ENCODE measurements around the gene SGSH. TPM values are rescaled to one million over a fixed set of nuclear protein-coding genes. Genes with fewer than 3 reads are reported as not detected.

The SGSH gene
- total RNA-seq, 1 experiment from 2014 or later: 13.6 TPM

- Histone ChIP-seq H3K27me3 (ENCODE audit: low read length) (no peaks in the 10 kb centered on the region), H3K4me2 (ENCODE audit: low read depth, low read length, poor library complexity, severe bottlenecking) (no peak overlapping the region), H4K20me1 (ENCODE audit: insufficient read depth, low read depth, low read length) (no peaks in the 10 kb centered on the region), H2AFZ (ENCODE audit: low read length) (no peak overlapping the region), H3K9me2 (replicated peaks; ENCODE audit: insufficient read depth, low read length) (no peaks in the 10 kb centered on the region), H3K9ac (ENCODE audit: low read length) (no peak overlapping the region), H3K4me1 (ENCODE audit: low read length) (no peaks in the 10 kb centered on the region), H3K79me2 (ENCODE audit: low read length) (no peaks in the 10 kb centered on the region), H3K27ac (ENCODE audit: low read length) (no peak overlapping the region), H3K9me3 (ENCODE audit: low read length) (no peaks in the 10 kb centered on the region), H3K36me3 (ENCODE audit: insufficient read depth, low read length) (no peaks in the 10 kb centered on the region), H3K4me3 (ENCODE audit: low read length) (no peak overlapping the region)
- DNase-seq: no peak
Observed at GRCh38 chr17:80187090-80187489, 33.0 kb downstream of the SGSH start.

DNA sequence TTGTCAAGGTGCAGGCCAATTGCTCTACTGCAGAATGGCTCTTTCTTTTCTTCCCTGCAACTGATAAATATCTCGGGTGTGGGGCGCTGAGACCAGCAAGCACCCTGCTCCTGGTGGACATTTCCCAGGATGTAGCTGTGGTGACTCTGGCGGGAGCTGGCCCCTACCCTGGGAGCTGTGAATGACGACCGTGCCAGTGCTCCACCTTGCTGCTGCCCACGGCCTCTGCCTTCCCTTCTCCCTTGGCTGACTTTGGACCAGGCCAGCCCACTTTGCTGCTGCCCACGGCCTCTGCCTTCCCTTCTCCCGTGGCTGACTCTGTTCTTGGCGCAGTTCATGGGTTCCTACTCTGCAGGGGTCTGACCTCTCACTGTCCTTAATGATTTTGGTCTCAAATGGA is 34.2 kb downstream of the SGSH start:
- H3K36me3 ChIP-seq (ENCODE audit: insufficient read depth, low read length): no peaks in the 10 kb centered on the region
- no peak overlapping the region for H3K4me3 ChIP-seq (ENCODE audit: low read length)
- H3K27ac ChIP-seq (ENCODE audit: low read length): no peak overlapping the region
- no peak overlapping the region for H3K9ac ChIP-seq (ENCODE audit: low read length)
- no peaks in the 10 kb centered on the region for H3K9me2 ChIP-seq (replicated peaks; ENCODE audit: insufficient read depth, low read length)
- DNase-seq: no peak
- no peaks in the 10 kb centered on the region for H3K4me1 ChIP-seq (ENCODE audit: low read length)
- H4K20me1 ChIP-seq (ENCODE audit: insufficient read depth, low read depth, low read length): no peaks in the 10 kb centered on the region; the same call in 1 of the 2 replicates
- no peak overlapping the region for H2AFZ ChIP-seq (ENCODE audit: low read length)
- H3K4me2 ChIP-seq (ENCODE audit: low read depth, low read length, poor library complexity, severe bottlenecking): no peak overlapping the region
- H3K9me3 ChIP-seq (ENCODE audit: low read length): no peaks in the 10 kb centered on the region
- no peaks in the 10 kb centered on the region for H3K79me2 ChIP-seq (ENCODE audit: low read length)
- H3K27me3 ChIP-seq (ENCODE audit: low read length): no peaks in the 10 kb centered on the region

DNA sequence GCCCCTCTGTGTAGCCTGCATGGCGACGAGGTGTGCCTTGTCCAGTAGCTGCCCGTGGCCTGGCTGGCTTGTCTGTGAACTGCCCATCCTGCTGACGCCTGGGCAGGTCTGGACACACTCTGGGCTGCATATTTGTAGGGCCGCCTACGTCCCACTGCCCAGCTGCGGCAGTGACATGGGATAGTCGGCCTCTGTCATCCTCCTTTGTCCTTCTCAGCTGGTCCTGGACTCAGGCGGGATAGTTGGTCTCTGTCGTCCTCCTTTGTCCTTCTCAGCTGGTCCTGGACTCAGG is 35.8 kb downstream of the SGSH start:
- Histone ChIP-seq H3K27me3 (ENCODE audit: low read length) (no peaks in the 10 kb centered on the region), H3K9me3 (ENCODE audit: low read length) (no peaks in the 10 kb centered on the region), H3K36me3 (ENCODE audit: insufficient read depth, low read length) (no peaks in the 10 kb centered on the region), H3K79me2 (ENCODE audit: low read length) (no peaks in the 10 kb centered on the region), H3K9ac (ENCODE audit: low read length) (no peak overlapping the region), H4K20me1 (ENCODE audit: insufficient read depth, low read depth, low read length) (no peaks in the 10 kb centered on the region; the same call in 1 of the 2 replicates), H3K4me2 (ENCODE audit: low read depth, low read length, poor library complexity, severe bottlenecking) (no peak overlapping the region), H3K4me1 (ENCODE audit: low read length) (no peaks in the 10 kb centered on the region), H3K27ac (ENCODE audit: low read length) (no peak overlapping the region), H2AFZ (ENCODE audit: low read length) (no peak overlapping the region), H3K9me2 (replicated peaks; ENCODE audit: insufficient read depth, low read length) (no peaks in the 10 kb centered on the region), H3K4me3 (ENCODE audit: low read length) (no peak overlapping the region)
- no peak for DNase-seq

- H3K36me3 ChIP-seq (ENCODE audit: insufficient read depth, low read length): no peaks in the 10 kb centered on the region
- no peak overlapping the region for H3K4me2 ChIP-seq (ENCODE audit: low read depth, low read length, poor library complexity, severe bottlenecking)
- no peak overlapping the region for H3K9ac ChIP-seq (ENCODE audit: low read length)
- no peaks in the 10 kb centered on the region for H3K9me2 ChIP-seq (replicated peaks; ENCODE audit: insufficient read depth, low read length)
- H3K4me3 ChIP-seq (ENCODE audit: low read length): no peak overlapping the region
- H3K79me2 ChIP-seq (ENCODE audit: low read length): no peaks in the 10 kb centered on the region
- H3K4me1 ChIP-seq (ENCODE audit: low read length): no peaks in the 10 kb centered on the region
- no peaks in the 10 kb centered on the region for H3K9me3 ChIP-seq (ENCODE audit: low read length)
- H4K20me1 ChIP-seq (ENCODE audit: insufficient read depth, low read depth, low read length): no peaks in the 10 kb centered on the region; the same call in 1 of the 2 replicates
- H3K27me3 ChIP-seq (ENCODE audit: low read length): no peaks in the 10 kb centered on the region
- H2AFZ ChIP-seq (ENCODE audit: low read length): no peak overlapping the region
- DNase-seq: no peak
- no peak overlapping the region for H3K27ac ChIP-seq (ENCODE audit: low read length)
Observed at GRCh38 chr17:80183581-80184422, 36.3 kb downstream of the SGSH start.

DNA sequence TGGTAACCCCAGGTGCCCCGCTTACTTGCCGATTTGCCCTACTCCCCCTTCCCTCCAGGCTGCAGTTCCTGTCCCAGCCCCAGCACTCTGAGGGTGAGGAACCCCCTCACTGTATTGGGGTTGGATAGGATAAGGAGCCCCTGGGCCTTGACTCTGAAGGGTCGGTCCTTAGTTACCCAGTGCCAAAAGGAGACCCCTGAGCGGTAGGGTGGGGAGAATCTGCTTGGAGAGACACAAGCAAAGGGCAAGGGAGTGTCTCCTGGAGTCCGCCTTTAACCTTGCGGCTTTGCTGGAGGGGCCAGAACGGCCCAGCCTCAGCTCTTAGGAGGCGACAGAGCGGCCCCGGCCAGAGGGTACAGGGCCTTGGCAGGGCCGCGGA is 37.3 kb downstream of the SGSH start:
- no peak overlapping the region for H3K4me3 ChIP-seq (ENCODE audit: low read length)
- no peak overlapping the region for H3K4me2 ChIP-seq (ENCODE audit: low read depth, low read length, poor library complexity, severe bottlenecking)
- no peak overlapping the region for H3K9ac ChIP-seq (ENCODE audit: low read length)
- H3K79me2 ChIP-seq (ENCODE audit: low read length): no peaks in the 10 kb centered on the region
- no peaks in the 10 kb centered on the region for H3K4me1 ChIP-seq (ENCODE audit: low read length)
- no peaks in the 10 kb centered on the region for H3K9me3 ChIP-seq (ENCODE audit: low read length)
- no peak overlapping the region for H3K27ac ChIP-seq (ENCODE audit: low read length)
- DNase-seq: no peak
- H3K36me3 ChIP-seq (ENCODE audit: insufficient read depth, low read length): no peaks in the 10 kb centered on the region
- no peaks in the 10 kb centered on the region; the same call in 1 of the 2 replicates for H4K20me1 ChIP-seq (ENCODE audit: insufficient read depth, low read depth, low read length)
- no peaks in the 10 kb centered on the region for H3K9me2 ChIP-seq (replicated peaks; ENCODE audit: insufficient read depth, low read length)
- no peaks in the 10 kb centered on the region for H3K27me3 ChIP-seq (ENCODE audit: low read length)
- H2AFZ ChIP-seq (ENCODE audit: low read length): no peak overlapping the region

GRCh38 chr17:80182118-80182844 is 37.9 kb downstream of the SGSH start:
- Histone ChIP-seq H3K27ac (ENCODE audit: low read length) (no peak overlapping the region), H3K79me2 (ENCODE audit: low read length) (no peaks in the 10 kb centered on the region), H2AFZ (ENCODE audit: low read length) (no peak overlapping the region), H3K9me2 (replicated peaks; ENCODE audit: insufficient read depth, low read length) (no peaks in the 10 kb centered on the region), H3K36me3 (ENCODE audit: insufficient read depth, low read length) (no peaks in the 10 kb centered on the region), H3K4me2 (ENCODE audit: low read depth, low read length, poor library complexity, severe bottlenecking) (no peak overlapping the region), H3K9me3 (ENCODE audit: low read length) (no peaks in the 10 kb centered on the region), H3K4me1 (ENCODE audit: low read length) (no peaks in the 10 kb centered on the region), H3K9ac (ENCODE audit: low read length) (no peak overlapping the region), H4K20me1 (ENCODE audit: insufficient read depth, low read depth, low read length) (no peaks in the 10 kb centered on the region; the same call in 1 of the 2 replicates), H3K27me3 (ENCODE audit: low read length) (no peaks in the 10 kb centered on the region), H3K4me3 (ENCODE audit: low read length) (no peak overlapping the region)
- DNase-seq: no peak

GRCh38 chr17:80181431-80181830 is 38.7 kb downstream of the SGSH start:
- H3K4me3 ChIP-seq (ENCODE audit: low read length): no peak overlapping the region
- H3K4me1 ChIP-seq (ENCODE audit: low read length): no peaks in the 10 kb centered on the region
- DNase-seq: no peak
- H3K9me3 ChIP-seq (ENCODE audit: low read length): no peaks in the 10 kb centered on the region
- no peak overlapping the region for H3K9ac ChIP-seq (ENCODE audit: low read length)
- no peaks in the 10 kb centered on the region for H3K79me2 ChIP-seq (ENCODE audit: low read length)
- no peaks in the 10 kb centered on the region for H3K36me3 ChIP-seq (ENCODE audit: insufficient read depth, low read length)
- H3K9me2 ChIP-seq (replicated peaks; ENCODE audit: insufficient read depth, low read length): no peaks in the 10 kb centered on the region
- no peak overlapping the region for H2AFZ ChIP-seq (ENCODE audit: low read length)
- no peaks in the 10 kb centered on the region for H3K27me3 ChIP-seq (ENCODE audit: low read length)
- H3K27ac ChIP-seq (ENCODE audit: low read length): no peak overlapping the region
- H3K4me2 ChIP-seq (ENCODE audit: low read depth, low read length, poor library complexity, severe bottlenecking): no peak overlapping the region
- no peaks in the 10 kb centered on the region; the same call in 1 of the 2 replicates for H4K20me1 ChIP-seq (ENCODE audit: insufficient read depth, low read depth, low read length)

DNA sequence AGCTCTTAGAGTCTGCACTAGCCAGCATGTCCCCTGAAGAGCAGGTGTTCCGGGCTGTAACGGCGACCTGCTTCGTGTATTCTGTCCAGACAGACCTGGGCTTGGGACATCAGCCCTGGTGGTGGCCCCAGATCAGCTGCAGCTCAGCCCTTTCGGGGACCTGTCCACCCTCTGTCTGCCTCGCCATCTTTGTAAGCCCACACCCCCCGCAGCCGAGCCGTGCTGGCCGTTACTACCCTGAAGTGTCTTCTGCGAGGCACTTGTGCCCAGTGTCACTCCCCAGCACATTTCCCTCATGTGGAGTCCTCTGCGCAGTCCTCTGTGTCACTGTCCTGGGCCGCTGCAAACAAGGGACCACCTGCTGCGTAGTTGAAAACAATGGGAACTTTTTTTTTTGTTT is 39.9 kb downstream of the SGSH start:
- Histone ChIP-seq H3K9me2 (replicated peaks; ENCODE audit: insufficient read depth, low read length) (no peaks in the 10 kb centered on the region), H3K4me2 (ENCODE audit: low read depth, low read length, poor library complexity, severe bottlenecking) (no peak overlapping the region), H3K9me3 (ENCODE audit: low read length) (no peaks in the 10 kb centered on the region), H3K79me2 (ENCODE audit: low read length) (no peaks in the 10 kb centered on the region), H3K9ac (ENCODE audit: low read length) (no peak overlapping the region), H3K4me1 (ENCODE audit: low read length) (no peaks in the 10 kb centered on the region), H3K36me3 (ENCODE audit: insufficient read depth, low read length) (no peaks in the 10 kb centered on the region), H3K27me3 (ENCODE audit: low read length) (no peaks in the 10 kb centered on the region), H3K4me3 (ENCODE audit: low read length) (no peak overlapping the region), H3K27ac (ENCODE audit: low read length) (no peak overlapping the region), H2AFZ (ENCODE audit: low read length) (no peak overlapping the region), H4K20me1 (ENCODE audit: insufficient read depth, low read depth, low read length) (no peaks in the 10 kb centered on the region; the same call in 1 of the 2 replicates)
- no peak for DNase-seq
